Hepatocyte (in vitro differentiated cells): ENCODE results near the gene SPSB1.

ENCODE experiments used
- CTCF ChIP-seq: fragments of 200-600 bp; sonication (generic); IDR thresholded peaks from 2 replicates; pipeline ENCODE4 v1.5.1; 2016; ENCODE audit warnings: antibody characterized with exemption, mild to moderate bottlenecking; ENCODE audit not compliant: poor library complexity
- EZH2phosphoT487 ChIP-seq: fragments of 200-600 bp; sonication (generic); IDR thresholded peaks from one replicate; pipeline ENCODE4 v1.6.1; 2018; ENCODE audit warnings: antibody characterized with exemption, mild to moderate bottlenecking, low read depth, moderate library complexity; ENCODE audit not compliant: unreplicated experiment, severe bottlenecking

- TF ChIP-seq CTCF: no peak
- no peak for TF ChIP-seq EZH2phosphoT487
Measured at GRCh38 chr1:9269078-9269501, 23.6 kb upstream of the SPSB1 start.
